HEK293 (cell line): ENCODE results near the gene KCNMA1.

Experiments
- CTCF ChIP-seq: fragments of 450-650 bp; formaldehyde crosslinking; IDR thresholded peaks from 2 replicates; pipeline ENCODE4 v1.5.1; 2016; ENCODE audit warnings: missing biosample characterization, missing genetic modification characterization
- HOXD13 ChIP-seq: sonication (generic); formaldehyde crosslinking; IDR thresholded peaks from 2 replicates; pipeline ENCODE4 v1.8.0; 2022; ENCODE audit warnings: missing genetic modification reagents, borderline replicate concordance
- RBAK ChIP-seq: fragments of 450-650 bp; formaldehyde crosslinking; IDR thresholded peaks from 2 replicates; pipeline ENCODE4 v1.5.1; 2016; ENCODE audit warnings: missing biosample characterization, missing genetic modification characterization
- TCF7L2 ChIP-seq: IDR thresholded peaks from 2 replicates; pipeline ENCODE4 v1.6.1; 2011; ENCODE audit warnings: low read depth, mild to moderate bottlenecking, inconsistent platforms, low read length, moderate library complexity, borderline replicate concordance
- YY1 ChIP-seq: fragments of 450-650 bp; formaldehyde crosslinking; IDR thresholded peaks from 2 replicates; pipeline ENCODE4 v1.5.1; 2018; ENCODE audit warnings: missing biosample characterization, missing genetic modification characterization
- ZNF138 ChIP-seq: fragments of 450-650 bp; formaldehyde crosslinking; IDR thresholded peaks from 2 replicates; pipeline ENCODE4 v1.5.1; 2016; ENCODE audit warnings: missing biosample characterization, missing genetic modification characterization, borderline replicate concordance
- ZNF311 ChIP-seq: fragments of 450-650 bp; formaldehyde crosslinking; IDR thresholded peaks from 2 replicates; pipeline ENCODE4 v1.5.1; 2017; ENCODE audit warnings: missing biosample characterization, missing genetic modification characterization, borderline replicate concordance
- ZNF398 ChIP-seq: fragments of 450-650 bp; formaldehyde crosslinking; IDR thresholded peaks from 2 replicates; pipeline ENCODE4 v1.5.1; 2017; ENCODE audit warnings: missing biosample characterization, missing genetic modification characterization
- ZNF530 ChIP-seq: fragments of 450-650 bp; formaldehyde crosslinking; IDR thresholded peaks from 2 replicates; pipeline ENCODE4 v1.5.1; 2016; ENCODE audit warnings: low read depth, missing biosample characterization, missing genetic modification characterization
- ZNF561 ChIP-seq: fragments of 450-650 bp; IDR thresholded peaks from 2 replicates; pipeline ENCODE4 v1.5.1; 2018; ENCODE audit warnings: missing biosample characterization, missing genetic modification characterization, borderline replicate concordance
- ZNF658 ChIP-seq: fragments of 450-650 bp; formaldehyde crosslinking; IDR thresholded peaks from 2 replicates; pipeline ENCODE4; 2016; ENCODE audit warnings: missing biosample characterization, missing genetic modification characterization
- ZNF792 ChIP-seq: fragments of 450-650 bp; formaldehyde crosslinking; IDR thresholded peaks from 2 replicates; pipeline ENCODE4 v1.5.1; 2016; ENCODE audit warnings: missing biosample characterization, missing genetic modification characterization
- TF ChIP-seq, protein P1 (sequence below): fragments of 450-650 bp; formaldehyde crosslinking; IDR thresholded peaks from 2 replicates; pipeline ENCODE4 v1.5.1; 2016; ENCODE audit warnings: missing biosample characterization, missing genetic modification characterization
- TF ChIP-seq, protein P2 (sequence below): fragments of 450-650 bp; formaldehyde crosslinking; IDR thresholded peaks from 2 replicates; pipeline ENCODE4 v1.5.1; 2016; ENCODE audit warnings: missing biosample characterization, missing genetic modification characterization, borderline replicate concordance

DNA sequence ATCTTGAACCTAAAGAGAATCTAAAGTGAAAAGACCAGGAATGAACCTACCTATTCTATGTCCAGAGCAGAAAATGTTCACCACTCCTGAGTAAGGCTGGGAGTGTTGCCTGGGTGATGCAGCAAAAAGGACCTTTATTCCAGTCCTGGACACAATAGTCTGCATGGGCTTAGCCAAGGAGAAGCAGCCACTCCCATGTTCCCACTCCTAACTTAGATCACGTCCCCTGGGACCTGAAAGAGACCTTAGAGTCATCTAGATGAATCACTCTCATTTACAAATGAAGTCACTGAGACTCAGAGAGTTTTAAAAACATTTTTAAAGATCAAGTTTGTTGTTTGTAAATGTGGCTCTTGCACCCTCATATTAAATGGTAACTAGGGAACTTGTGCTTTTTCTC is 763.4 kb downstream of the KCNMA1 start:
- TF ChIP-seq ZNF311 (no peak), ZNF792 (tag by site-specific recombination) (no peak), CTCF (tag by site-specific recombination) (no peak), HOXD13 (CRISPR knock-in tag) (no peak), ZNF658 (no peak), ZNF561 (no peak), RBAK (tag by site-specific recombination) (no peak), ZNF138 (tag by site-specific recombination) (no peak), ZNF398 (tag by site-specific recombination) (no peak), YY1 (tag by site-specific recombination) (no peak), TCF7L2 (no peak), ZNF530 (tag by site-specific recombination) (no peak)
- TF ChIP-seq, protein P1, sequence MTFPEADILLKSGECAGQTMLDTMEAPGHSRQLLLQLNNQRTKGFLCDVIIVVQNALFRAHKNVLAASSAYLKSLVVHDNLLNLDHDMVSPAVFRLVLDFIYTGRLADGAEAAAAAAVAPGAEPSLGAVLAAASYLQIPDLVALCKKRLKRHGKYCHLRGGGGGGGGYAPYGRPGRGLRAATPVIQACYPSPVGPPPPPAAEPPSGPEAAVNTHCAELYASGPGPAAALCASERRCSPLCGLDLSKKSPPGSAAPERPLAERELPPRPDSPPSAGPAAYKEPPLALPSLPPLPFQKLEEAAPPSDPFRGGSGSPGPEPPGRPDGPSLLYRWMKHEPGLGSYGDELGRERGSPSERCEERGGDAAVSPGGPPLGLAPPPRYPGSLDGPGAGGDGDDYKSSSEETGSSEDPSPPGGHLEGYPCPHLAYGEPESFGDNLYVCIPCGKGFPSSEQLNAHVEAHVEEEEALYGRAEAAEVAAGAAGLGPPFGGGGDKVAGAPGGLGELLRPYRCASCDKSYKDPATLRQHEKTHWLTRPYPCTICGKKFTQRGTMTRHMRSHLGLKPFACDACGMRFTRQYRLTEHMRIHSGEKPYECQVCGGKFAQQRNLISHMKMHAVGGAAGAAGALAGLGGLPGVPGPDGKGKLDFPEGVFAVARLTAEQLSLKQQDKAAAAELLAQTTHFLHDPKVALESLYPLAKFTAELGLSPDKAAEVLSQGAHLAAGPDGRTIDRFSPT (tag by site-specific recombination), result no peak
- TF ChIP-seq, protein P2, sequence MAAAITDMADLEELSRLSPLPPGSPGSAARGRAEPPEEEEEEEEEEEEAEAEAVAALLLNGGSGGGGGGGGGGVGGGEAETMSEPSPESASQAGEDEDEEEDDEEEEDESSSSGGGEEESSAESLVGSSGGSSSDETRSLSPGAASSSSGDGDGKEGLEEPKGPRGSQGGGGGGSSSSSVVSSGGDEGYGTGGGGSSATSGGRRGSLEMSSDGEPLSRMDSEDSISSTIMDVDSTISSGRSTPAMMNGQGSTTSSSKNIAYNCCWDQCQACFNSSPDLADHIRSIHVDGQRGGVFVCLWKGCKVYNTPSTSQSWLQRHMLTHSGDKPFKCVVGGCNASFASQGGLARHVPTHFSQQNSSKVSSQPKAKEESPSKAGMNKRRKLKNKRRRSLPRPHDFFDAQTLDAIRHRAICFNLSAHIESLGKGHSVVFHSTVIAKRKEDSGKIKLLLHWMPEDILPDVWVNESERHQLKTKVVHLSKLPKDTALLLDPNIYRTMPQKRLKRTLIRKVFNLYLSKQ (tag by site-specific recombination), result no peak
